Mucosa of rectum (tissue), 2 donors: ENCODE measurements around the gene KRT76.

Experiments
- H3K27ac ChIP-seq, 2 donors: one replicate each; pipeline ENCODE4 v1.7.0; 2013; ENCODE audit warnings: inconsistent platforms in 2 of 2, low read depth in 2 of 2, low read length in 2 of 2
- H3K27me3 ChIP-seq, 2 donors: one replicate each; pipeline ENCODE4 v1.7.0; 2013; ENCODE audit warnings: low read length in 2 of 2; ENCODE audit not compliant: control insufficient read depth in 2 of 2, insufficient read depth in 2 of 2
- H3K36me3 ChIP-seq, 2 donors: one replicate each; pipeline ENCODE4 v1.7.0; 2013; ENCODE audit warnings: low read length in 2 of 2; ENCODE audit not compliant: control insufficient read depth in 2 of 2, insufficient read depth in 2 of 2
- H3K4me1 ChIP-seq, 2 donors: one replicate each; pipeline ENCODE4 v1.7.0; 2013; ENCODE audit warnings: low read length in 2 of 2, mild to moderate bottlenecking in 1 of 2; ENCODE audit not compliant: control insufficient read depth in 2 of 2, insufficient read depth in 2 of 2
- H3K4me3 ChIP-seq, 2 donors: one replicate each; pipeline ENCODE4 v1.7.0; 2013; ENCODE audit warnings: low read length in 2 of 2
- H3K9ac ChIP-seq, 2 donors: one replicate each; pipeline ENCODE4 v1.7.0; 2013; ENCODE audit warnings: low read length in 2 of 2, low read depth in 1 of 2, mild to moderate bottlenecking in 1 of 2
- H3K9me3 ChIP-seq, 2 donors: one replicate each; pipeline ENCODE4 v1.7.0; 2013; ENCODE audit warnings: low read length in 2 of 2; ENCODE audit not compliant: control insufficient read depth in 2 of 2
- donor health status: healthy.
- donor health status: Normal muscosa, but diverticular disease.

The KRT76 gene

DNA sequence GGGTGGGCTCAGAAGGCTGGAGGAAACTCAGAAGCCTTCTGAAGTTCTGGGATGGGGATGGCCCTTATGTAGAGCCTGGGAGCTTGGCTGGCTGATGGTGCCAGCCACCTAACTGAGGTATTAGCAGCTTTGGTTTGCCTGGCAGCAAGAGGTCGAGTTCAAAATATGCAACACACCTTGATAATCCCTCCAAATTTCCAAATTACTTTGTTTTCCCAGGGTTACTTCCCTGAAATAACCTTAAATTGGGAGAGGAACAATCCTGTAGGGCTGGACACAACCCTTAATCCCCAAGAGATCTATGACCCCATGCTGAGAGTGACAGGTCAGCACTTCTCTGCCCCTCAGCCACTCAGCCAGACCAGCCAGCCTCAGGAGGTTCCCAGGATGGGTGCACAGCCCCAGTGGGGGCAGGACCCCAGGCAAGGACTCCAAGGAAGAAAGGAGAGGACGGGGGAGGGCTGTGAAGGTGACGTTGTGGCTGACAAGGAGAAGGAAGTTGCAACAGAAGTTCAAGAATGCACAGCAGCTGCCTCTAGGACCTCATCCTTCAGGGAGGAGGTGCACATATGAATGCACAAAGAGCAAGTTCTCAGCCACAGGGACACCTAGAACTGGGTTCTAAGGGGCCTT is 55.2 kb downstream of the KRT76 start:
- Histone ChIP-seq H3K36me3 (no peaks in the 10 kb centered on the region), H3K4me1 (no peaks in the 10 kb centered on the region), H3K9ac (no peak overlapping the region), H3K27ac (no peak overlapping the region), H3K4me3 (no peak overlapping the region), H3K9me3 (no peaks in the 10 kb centered on the region), H3K27me3 (no peaks in the 10 kb centered on the region)

DNA sequence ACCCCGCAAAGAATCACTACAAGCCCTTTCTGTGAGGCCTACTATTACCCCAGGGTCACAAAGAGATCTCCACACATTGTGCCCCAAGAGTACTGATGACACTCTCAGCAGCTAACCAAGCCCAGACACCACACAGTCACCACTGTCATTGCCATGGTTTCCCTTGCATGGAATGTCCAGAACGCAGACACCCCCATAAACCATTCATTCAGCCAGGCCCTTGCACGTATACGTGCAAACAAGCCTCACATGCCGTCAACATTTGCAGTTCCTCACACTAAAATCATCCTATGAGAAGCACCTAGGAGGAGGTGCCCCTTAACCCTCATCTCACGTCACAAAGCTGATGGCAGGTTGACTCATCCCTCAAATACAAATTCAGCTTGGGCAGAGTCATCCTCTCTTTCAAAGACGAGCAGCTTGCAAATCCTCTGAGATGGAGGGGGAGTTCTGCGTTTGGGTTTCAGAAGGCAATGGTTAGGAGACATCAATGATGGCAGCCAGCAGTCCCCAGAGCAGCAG is 56.7 kb downstream of the KRT76 start:
- no peak overlapping the region for H3K9ac ChIP-seq
- H3K4me1 ChIP-seq, result no peaks in the 10 kb centered on the region
- H3K36me3 ChIP-seq, result no peaks in the 10 kb centered on the region
- H3K27ac ChIP-seq, result no peak overlapping the region
- H3K9me3 ChIP-seq, result no peaks in the 10 kb centered on the region
- peaks cover 8% of the 10 kb centered on the region in 2 donors for H3K27me3 ChIP-seq
- no peak overlapping the region for H3K4me3 ChIP-seq
